VCaP (cell line): Measurements from ENCODE around the gene CHMP6.

ENCODE experiments used
- H3K27ac ChIP-seq: fragments of 450-650 bp; 2 replicates; pipeline ENCODE4 v1.5.1; 2017
- CTCF ChIP-seq: fragments of 450-650 bp; conservative IDR thresholded peaks from 2 replicates; pipeline ENCODE4 v1.5.1; 2017; ENCODE audit warnings: mild to moderate bottlenecking, moderate library complexity

The CHMP6 gene

GRCh38 chr17:80992948-80993624 lies 1.4 kb downstream of the CHMP6 start:
- TF ChIP-seq CTCF, result no peak
- no peak overlapping the region for H3K27ac ChIP-seq

GRCh38 chr17:80995131-80995530 lies 3.5 kb downstream of the CHMP6 start:
- TF ChIP-seq CTCF, result no peak
- no peak overlapping the region for H3K27ac ChIP-seq

DNA sequence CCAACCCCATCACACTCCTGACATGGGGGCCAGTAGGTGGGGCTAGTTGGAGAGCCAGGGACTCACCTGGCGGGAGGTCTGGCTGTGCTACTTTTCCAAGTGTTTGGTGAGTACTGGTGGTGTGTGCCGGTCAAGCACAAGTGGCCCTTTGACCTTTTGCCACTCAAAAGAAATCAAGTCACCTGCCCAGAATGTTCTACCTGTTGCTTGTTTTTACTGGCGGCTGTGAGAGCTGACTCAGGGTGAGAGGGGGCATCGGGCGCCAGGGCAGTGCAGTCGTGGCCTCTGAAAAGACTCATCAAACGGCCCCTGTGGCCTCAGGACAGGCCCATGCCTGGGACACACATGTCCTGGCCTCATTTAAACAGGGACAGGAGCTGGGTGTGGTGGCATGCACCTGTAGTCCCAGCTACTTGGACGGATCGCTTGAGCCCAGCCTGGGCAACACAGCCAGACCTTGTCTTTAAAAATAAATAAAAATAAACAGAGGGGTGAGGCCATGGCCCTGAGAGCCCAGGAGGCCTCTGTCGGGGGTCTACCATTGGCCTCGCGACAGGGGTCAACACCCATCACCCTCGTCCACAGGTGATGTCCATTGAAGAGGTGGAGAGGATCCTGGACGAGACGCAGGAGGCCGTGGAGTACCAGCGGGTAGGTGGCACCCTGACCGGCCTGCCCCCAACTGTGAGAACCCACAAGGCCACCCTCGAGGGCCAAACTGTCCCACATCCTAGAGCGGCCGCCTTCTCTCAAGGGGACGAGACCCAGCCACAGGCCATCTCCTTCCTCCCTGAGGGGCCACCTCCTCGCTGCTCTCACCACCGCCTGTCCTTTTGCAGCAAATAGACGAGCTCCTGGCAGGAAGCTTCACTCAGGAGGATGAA lies 5.0 kb downstream of the CHMP6 start:
- no peak overlapping the region for H3K27ac ChIP-seq
- no peak for TF ChIP-seq CTCF

GRCh38 chr17:80997424-80998117 lies 5.9 kb downstream of the CHMP6 start:
- TF ChIP-seq CTCF, result no peak
- H3K27ac ChIP-seq, result no peak overlapping the region

DNA sequence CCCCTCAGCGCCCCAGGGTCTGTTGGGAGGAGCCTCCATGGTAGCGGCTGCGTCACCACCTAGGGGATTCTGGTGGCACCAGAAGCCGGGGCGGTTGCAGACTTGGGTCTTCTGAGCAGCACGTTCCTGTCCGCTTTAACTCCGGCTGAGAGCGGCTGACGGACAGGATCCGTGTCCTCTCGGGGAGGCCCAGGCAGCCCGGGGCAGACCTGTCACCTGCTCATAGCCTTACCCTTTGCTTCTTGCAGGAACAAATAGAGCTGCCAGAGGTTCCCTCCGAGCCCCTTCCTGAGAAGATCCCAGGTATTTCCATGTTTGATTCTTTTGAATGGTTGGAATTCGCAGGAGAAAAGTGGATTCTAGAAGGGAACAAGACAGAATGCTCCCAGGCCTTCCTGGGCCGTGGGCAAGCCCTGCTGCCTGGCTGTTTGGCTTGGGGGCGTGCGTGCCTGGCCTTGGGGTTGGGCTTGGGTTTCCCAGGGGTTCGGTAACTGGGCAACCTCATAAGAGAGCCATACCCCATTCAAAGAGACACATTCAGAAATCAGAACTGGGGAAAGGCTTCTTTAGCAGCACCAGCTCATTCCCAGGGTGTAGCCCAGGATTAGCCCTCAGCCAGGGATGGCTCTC lies 6.6 kb downstream of the CHMP6 start:
- no peak for TF ChIP-seq CTCF
- no peak overlapping the region for H3K27ac ChIP-seq

- H3K27ac ChIP-seq, result no peak overlapping the region
- TF ChIP-seq CTCF, result no peak
Observed at GRCh38 chr17:80998748-80999535, 7.3 kb downstream of the CHMP6 start.
